ENCODE results near the gene RNF207. TPM values are rescaled to one million over a fixed set of nuclear protein-coding genes. Genes with fewer than 3 reads are reported as not detected.

The RNF207 gene
- total RNA-seq, 4 donors from 2014 or later = 32.9 to 63.5 (median 47.0) TPM

DNA sequence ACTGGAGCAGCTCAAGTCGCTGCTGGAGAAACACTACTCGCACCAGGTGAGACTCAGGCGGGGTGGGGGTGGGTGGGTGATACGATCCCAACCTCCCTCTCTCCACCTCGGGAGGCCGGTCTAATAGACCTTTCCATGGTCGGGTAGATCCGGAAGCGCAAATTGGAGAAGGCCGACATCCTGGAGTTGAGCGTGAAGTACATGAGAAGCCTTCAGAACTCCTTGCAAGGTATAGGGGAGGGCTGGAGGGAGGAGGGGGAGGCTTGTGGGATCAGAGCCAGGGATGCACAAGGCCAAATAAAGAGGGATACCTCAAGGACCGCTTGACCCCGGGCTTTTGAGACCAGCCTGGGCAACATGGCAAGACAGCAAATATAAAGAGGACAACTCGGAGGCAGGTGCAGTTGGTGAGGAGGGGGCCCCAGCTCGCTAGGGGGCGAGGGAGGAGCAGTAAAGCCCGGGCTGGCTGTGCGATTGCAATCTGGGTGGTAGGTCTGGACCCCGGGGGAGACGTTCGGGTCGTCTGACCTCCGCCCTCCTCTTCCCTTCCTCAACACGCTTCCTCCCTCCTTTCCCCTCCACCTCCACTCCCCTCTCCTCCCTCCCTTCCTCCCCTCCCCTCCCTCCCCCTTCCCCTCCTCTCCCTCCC lies 38.6 kb downstream of the RNF207 start:
- peaks cover 0 to 30% of the 10 kb centered on the region in 2 donors for H3K4me1 ChIP-seq
- H3K36me3 ChIP-seq = no peaks in the 10 kb centered on the region
- no peak for DNase-seq
- no peaks in the 10 kb centered on the region for H3K9me3 ChIP-seq
- 2 to 5% methylated on average over 18 to 22 of the region's 24 CpGs for WGBS, 2 donors
- H3K4me3 ChIP-seq (replicated peaks in 1 of 3) = no peak overlapping the region
- intact Hi-C loops (cut with DNase I) = loop anchor here (5.0 kb wide), 3 partner anchors 37 to 192 kb away; partner anchors contain the start of gene RNF207
- H3K27ac ChIP-seq = no peak overlapping the region
- peaks cover 44% of the 10 kb centered on the region for H3K27me3 ChIP-seq
- TF ChIP-seq, protein P1, sequence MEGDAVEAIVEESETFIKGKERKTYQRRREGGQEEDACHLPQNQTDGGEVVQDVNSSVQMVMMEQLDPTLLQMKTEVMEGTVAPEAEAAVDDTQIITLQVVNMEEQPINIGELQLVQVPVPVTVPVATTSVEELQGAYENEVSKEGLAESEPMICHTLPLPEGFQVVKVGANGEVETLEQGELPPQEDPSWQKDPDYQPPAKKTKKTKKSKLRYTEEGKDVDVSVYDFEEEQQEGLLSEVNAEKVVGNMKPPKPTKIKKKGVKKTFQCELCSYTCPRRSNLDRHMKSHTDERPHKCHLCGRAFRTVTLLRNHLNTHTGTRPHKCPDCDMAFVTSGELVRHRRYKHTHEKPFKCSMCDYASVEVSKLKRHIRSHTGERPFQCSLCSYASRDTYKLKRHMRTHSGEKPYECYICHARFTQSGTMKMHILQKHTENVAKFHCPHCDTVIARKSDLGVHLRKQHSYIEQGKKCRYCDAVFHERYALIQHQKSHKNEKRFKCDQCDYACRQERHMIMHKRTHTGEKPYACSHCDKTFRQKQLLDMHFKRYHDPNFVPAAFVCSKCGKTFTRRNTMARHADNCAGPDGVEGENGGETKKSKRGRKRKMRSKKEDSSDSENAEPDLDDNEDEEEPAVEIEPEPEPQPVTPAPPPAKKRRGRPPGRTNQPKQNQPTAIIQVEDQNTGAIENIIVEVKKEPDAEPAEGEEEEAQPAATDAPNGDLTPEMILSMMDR (IDR thresholded peaks at IDR 0.05) = no peak
- no peak for TF ChIP-seq POLR2A (IDR thresholded peaks at IDR 0.05)

DNA sequence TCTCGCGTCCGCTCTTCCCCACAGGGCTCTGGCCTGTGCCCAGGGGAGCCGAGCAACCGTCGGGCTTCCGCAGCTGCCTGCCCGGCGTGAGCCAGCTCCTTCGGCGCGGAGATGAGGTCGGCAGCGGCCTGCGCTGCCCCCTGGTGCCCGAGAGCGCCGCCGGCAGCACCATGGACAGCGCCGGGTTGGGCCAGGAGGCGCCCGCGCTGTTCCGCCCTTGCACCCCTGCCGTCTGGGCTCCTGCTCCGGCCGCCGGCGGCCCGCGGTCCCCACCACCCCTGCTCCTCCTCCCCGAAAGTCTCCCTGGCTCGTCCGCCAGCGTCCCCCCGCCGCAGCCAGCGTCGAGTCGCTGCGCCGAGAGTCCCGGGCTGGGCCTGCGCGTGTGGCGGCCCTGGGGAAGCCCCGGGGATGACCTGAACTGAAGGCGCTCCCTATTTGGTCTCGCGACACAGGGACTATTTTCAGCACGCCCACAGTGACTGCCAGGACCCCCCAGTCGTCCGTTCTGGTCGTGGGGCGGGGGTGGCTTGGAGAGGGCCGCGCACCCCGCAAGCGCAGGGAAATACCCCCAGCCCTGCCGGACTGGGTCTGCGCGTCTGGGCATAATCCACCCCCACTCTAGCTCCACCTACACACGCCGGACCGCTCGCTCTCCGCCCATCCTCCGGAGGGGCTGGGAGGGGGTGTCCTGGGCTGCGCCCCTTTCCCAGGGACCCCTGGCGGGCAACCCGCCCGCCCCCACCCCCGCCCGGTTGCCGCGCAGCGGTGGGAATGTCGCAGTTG lies 39.4 kb downstream of the RNF207 start:
- Histone ChIP-seq H3K4me3 (replicated peaks in 1 of 3) (no peak overlapping the region), H3K9me3 (no peaks in the 10 kb centered on the region), H3K4me1 (peaks cover 0 to 30% of the 10 kb centered on the region in 2 donors), H3K36me3 (no peaks in the 10 kb centered on the region), H3K27ac (no peak overlapping the region), H3K27me3 (peaks cover 41% of the 10 kb centered on the region)
- no peak for TF ChIP-seq POLR2A (IDR thresholded peaks at IDR 0.05)
- TF ChIP-seq, protein P1 (IDR thresholded peaks at IDR 0.05) = peak; percentile 36 to 95 (median 80)
- WGBS, 2 donors = 0 to 1% methylated on average over 2 to 17 of the region's 79 CpGs
- intact Hi-C loops (cut with DNase I) = loop anchor here (5.0 kb wide), 1 partner anchor 162 kb away; no protein-coding TSS in a partner anchor
- peak; percentile 76 to 80 for DNase-seq

DNA sequence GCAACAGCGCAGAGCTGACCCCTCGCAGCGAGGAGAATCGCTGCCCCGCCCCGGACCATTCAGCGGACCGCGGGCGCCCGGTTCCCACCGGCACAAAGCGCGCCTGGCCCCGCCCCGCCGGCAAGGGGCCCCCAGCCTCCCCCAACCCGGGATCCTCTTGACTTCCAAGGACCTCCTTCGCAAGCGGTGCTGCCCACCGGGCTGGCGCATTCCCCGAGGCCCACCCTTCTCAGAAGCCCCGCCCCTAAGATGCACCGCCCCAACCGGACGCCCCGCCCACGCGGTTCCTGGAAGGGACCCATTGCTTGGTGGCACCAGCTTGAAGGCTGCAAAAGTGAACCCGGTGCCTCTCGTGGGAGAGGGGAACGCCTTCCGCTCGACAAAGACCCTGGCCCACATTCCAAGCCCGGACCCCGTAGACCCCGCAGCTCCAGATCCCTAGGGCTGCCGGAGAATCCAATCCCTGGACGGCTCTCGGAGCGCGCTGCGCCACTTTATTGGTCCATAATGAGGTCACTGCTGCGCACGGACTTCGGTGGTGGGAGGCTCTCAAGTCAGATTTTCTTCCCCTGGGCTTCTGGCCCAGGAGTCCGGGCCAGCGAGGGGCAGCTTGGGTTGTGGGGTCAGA lies 40.1 kb downstream of the RNF207 start:
- WGBS, 2 donors = 0% methylated on average over 5 to 10 of the region's 49 CpGs
- TF ChIP-seq POLR2A (IDR thresholded peaks at IDR 0.05) = no peak
- TF ChIP-seq, protein P1 (IDR thresholded peaks at IDR 0.05) = no peak
- no peaks in the 10 kb centered on the region for H3K36me3 ChIP-seq
- no peak overlapping the region for H3K27ac ChIP-seq
- H3K4me3 ChIP-seq (replicated peaks in 1 of 3) = no peak overlapping the region
- H3K4me1 ChIP-seq = peaks cover 0 to 30% of the 10 kb centered on the region in 2 donors
- peaks cover 39% of the 10 kb centered on the region for H3K27me3 ChIP-seq
- DNase-seq = no peak
- H3K9me3 ChIP-seq = no peaks in the 10 kb centered on the region
- intact Hi-C loops (cut with DNase I) = loop anchor here (5.0 kb wide), 1 partner anchor 161 kb away; no protein-coding TSS in a partner anchor

DNA sequence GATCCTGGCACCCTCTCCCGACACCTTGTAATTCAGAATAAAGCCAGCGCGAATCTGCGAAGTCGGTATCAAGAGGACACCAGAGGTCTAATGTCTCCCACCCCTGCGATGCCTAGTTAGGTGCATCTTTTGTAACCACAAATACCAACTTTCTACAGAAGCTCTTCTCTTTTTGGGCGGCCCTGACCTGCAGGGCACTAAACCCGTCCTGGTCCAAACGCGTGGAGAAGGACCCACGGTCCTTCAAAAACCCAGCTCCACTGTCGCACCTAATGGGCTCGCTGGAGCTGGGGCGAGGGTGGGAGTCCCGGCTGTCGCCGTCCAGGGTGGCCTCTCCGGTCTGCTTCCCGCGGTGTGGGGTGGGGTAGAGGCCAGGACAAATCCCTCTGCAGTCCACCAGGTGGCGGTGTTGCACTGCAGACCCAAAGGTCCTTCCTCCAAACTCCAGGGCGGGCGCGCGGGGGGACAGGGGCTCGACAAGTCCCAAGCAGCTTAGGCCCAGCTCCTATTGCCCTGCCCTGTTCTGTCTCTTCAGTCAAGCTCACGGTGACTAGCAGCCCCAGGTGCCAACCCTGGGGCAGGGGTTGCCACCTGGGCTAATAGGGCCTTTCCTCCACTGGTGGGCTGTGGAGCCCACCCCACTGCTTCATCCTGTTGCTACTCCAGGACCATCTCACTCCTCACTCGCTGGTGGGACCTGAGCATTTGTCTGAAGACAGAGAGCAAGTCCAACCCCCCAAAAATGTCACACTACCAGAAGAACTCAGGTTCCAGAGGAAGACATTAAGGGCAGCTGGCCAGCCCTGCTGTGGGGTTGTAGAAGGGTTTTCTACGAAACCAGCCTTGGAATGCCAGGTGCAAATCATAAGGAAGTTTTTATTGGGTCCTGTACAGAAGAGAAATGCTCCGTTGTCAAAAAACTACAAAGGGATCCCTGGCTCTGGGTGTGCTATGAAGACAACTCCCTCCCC lies 40.9 kb downstream of the RNF207 start:
- Histone ChIP-seq H3K4me1 (peaks cover 0 to 28% of the 10 kb centered on the region in 2 donors), H3K27me3 (peaks cover 31% of the 10 kb centered on the region)
- intact Hi-C loops (cut with DNase I) = loop anchor here (5.0 kb wide), 1 partner anchor 161 kb away; no protein-coding TSS in a partner anchor

More for the DNA sequence above, 40.9 kb downstream of the RNF207 start:
- H3K36me3 ChIP-seq = no peaks in the 10 kb centered on the region
- H3K27ac ChIP-seq = no peak overlapping the region
- no peak overlapping the region for H3K4me3 ChIP-seq (replicated peaks in 1 of 3)
- WGBS, 2 donors = 8 to 12% methylated on average over 15 to 20 of the region's 30 CpGs
- peak; percentile 70 to 76 for DNase-seq
- no peaks in the 10 kb centered on the region for H3K9me3 ChIP-seq
- no peak for TF ChIP-seq POLR2A (IDR thresholded peaks at IDR 0.05)
- TF ChIP-seq, protein P1 (IDR thresholded peaks at IDR 0.05) = peak; percentile 88 to 97 (median 94)

Measured in thyroid gland (tissue), 4 donors.